Activated CD4-positive, alpha-beta memory T cell treated with anti-CD3 and anti-CD28 coated beads for 36 hours (primary cell): ENCODE results near the gene TRIM25. TPM values are rescaled to one million over a fixed set of nuclear protein-coding genes. Genes with fewer than 3 reads are reported as not detected.
"Not testable (repeated sequence)": the region's sequence is repeated elsewhere in the genome, so short reads cannot be mapped to it uniquely, and the experiment has no call there.

ENCODE experiments used
- CTCF ChIA-PET: fragments of 350-600 bp; sonication (Branson Sonifier 250); formaldehyde crosslinking; loops from one replicate; lab custom pipeline; 2021; ENCODE audit warnings: antibody characterized with exemption, inconsistent platforms; lab: Charles Lee
- POLR2A ChIA-PET: fragments of 350-600 bp; sonication (Branson Sonifier 250); formaldehyde crosslinking; loops from one replicate; lab custom pipeline; 2021; ENCODE audit warnings: antibody characterized with exemption; lab: Charles Lee
- DNase-seq: peaks from one replicate; pipeline ENCODE4 v3.0.0-alpha.2; 2020
- H3K27ac Mint-ChIP-seq: one replicate; pipeline ENCODE4 v1.8.0; 2021; ENCODE audit warnings: mixed read lengths
- H3K27me3 Mint-ChIP-seq: one replicate; pipeline ENCODE4 v1.8.0; 2021; ENCODE audit warnings: mixed read lengths
- H3K36me3 Mint-ChIP-seq: one replicate; pipeline ENCODE4 v1.8.0; 2021; ENCODE audit warnings: mixed read lengths
- H3K4me1 Mint-ChIP-seq: one replicate; pipeline ENCODE4 v1.8.0; 2021; ENCODE audit warnings: low read depth, mixed read lengths
- H3K4me3 Mint-ChIP-seq: one replicate; pipeline ENCODE4 v1.8.0; 2021; ENCODE audit warnings: mild to moderate bottlenecking, mixed read lengths
- H3K9me3 Mint-ChIP-seq: one replicate; pipeline ENCODE4 v1.8.0; 2021; ENCODE audit warnings: mixed read lengths
- intact Hi-C: fragments of 100-400 bp; cut with micrococcal nuclease; formaldehyde crosslinking; loops from one replicate; pipeline ENCODE4 v1.15.1; 2023
- total RNA-seq, 2 experiments: library from RNA; stranded (reverse); gene quantifications; one replicate each; pipeline ENCODE4 v1.2.3, GENCODE V29; 2021

Gene TRIM25, protein sequence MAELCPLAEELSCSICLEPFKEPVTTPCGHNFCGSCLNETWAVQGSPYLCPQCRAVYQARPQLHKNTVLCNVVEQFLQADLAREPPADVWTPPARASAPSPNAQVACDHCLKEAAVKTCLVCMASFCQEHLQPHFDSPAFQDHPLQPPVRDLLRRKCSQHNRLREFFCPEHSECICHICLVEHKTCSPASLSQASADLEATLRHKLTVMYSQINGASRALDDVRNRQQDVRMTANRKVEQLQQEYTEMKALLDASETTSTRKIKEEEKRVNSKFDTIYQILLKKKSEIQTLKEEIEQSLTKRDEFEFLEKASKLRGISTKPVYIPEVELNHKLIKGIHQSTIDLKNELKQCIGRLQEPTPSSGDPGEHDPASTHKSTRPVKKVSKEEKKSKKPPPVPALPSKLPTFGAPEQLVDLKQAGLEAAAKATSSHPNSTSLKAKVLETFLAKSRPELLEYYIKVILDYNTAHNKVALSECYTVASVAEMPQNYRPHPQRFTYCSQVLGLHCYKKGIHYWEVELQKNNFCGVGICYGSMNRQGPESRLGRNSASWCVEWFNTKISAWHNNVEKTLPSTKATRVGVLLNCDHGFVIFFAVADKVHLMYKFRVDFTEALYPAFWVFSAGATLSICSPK
- total RNA-seq: 100 to 1,000 TPM; 106 to 126 TPM

DNA sequence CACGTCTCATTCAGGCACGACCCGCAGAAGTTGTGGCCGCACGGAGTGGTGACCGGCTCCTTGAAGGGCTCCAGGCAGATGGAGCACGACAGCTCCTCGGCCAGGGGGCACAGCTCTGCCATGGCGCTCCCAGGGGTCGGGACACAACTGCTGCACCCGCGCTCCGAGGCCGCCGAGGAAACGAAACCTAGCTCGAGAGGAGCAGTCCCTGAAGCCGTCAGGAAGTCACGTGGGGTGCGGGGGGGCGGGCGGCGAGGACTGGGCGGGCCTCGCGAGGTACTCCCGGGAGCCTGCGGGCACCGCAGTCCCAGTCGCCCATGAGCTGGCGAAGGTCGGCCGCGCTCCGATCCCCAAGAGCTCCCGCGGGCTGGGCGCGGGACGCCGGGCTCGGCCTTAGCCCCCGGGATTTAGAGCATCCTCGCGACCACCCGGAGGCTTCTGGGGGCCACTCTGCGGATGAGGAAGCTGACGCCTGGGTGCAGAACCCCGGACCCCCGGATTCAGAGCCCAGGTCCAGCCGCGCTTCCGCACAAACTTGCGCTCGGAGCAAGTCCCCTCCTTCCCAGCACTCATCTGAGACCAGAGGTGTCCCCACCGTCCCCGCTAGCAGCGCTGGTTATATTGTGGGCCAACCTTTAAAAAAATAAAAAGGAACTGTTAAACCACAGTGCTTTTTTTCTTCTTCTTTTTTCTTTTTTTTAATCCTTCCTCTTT is at the start of gene TRIM25:
TRIM25 (minus strand) TSS at position 183 of the 714 bp plus-strand sequence; CDS start at position 122, 61 bp downstream.
- Mint-ChIP-seq H3K9me3 (peaks cover 12% of the 10 kb centered on the region), H3K27ac (peak within 1 kb of the TSS; percentile 94), H3K27me3 (no peaks in the 10 kb centered on the region), H3K4me1 (peaks cover 55% of the 10 kb centered on the region), H3K36me3 (peaks cover 26% of the 10 kb centered on the region), H3K4me3 (peak within 1 kb of the TSS; percentile 87)
- ChIA-PET POLR2A (interaction anchor here (0.8 to 1.4 kb wide), 13 partner anchors 10 to 134 kb away, joined by 3 to 5 read pairs (median 3); partner anchors contain the start of gene COIL), CTCF (interaction anchor here (1.0 to 1.3 kb wide), 3 partner anchors 78 to 94 kb away, joined by 4 to 6 read pairs (median 4); partner anchors contain the start of genes C17orf67 and DGKE)
- peak; percentile 96 for DNase-seq
- intact Hi-C loops: loop anchor here (1.0 kb wide), 1 partner anchor 81 kb away; the partner anchor contains the start of gene C17orf67

DNA sequence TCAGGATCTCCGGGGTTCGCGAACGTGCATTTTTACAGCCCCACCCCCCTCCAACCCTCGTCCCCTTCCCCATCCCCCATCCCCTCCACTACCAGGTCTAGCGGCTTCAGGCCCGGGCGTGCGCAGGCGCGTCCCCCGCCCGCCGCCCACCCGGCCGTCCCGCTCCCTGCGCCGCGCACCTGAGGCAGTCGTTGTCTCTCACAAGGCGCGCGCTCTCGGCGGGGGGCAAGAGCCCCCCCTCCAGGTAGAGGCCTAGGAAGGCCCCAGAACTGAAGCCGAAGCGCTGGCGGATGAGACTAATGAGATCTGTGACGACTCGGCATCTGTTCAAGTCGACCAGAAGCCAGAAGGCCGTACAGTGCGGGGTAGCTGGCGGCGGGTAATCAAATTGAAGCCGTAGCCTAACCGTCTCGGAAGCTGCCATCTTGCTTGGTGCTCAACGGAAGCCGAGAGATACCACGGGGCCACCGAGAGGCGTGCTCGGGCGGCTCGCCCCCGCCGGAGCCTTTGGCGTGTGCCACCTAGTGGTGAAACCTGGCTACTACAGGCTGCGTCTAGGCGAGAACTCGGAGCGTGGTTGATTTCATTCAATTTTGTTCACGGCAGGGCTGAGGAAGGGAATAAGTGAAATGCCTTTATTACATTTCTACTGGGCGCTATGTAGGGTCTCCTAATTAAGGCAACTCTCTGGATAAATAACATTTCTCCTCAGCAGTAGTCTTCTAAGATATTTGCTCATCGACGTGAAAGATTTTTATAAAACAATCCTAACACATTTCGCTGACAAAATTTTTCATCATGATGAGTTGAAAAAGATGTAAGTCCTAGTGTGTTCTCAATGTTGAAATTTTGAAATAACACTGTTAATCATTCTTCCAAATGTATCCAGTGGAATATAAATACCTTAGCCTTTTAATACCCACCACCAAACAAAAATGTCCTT is 47.0 kb upstream of the TRIM25 start, which contains the start of gene COIL:
COIL (minus strand) TSS at position 455 of the 943 bp plus-strand sequence; CDS start at position 424, 31 bp downstream.
- no peaks in the 10 kb centered on the region for H3K36me3 Mint-ChIP-seq
- peak; percentile 95 for DNase-seq
- H3K9me3 Mint-ChIP-seq: no peaks in the 10 kb centered on the region
- ChIA-PET POLR2A (interaction anchor here (0.7 to 1.2 kb wide), 4 partner anchors 14 to 127 kb away, joined by 3 to 4 read pairs (median 4); partner anchors contain the start of genes C17orf67, DGKE and TRIM25), CTCF (interaction anchor here (0.6 to 1.6 kb wide), 5 partner anchors 12 to 124 kb away, joined by 3 to 4 read pairs (median 3); partner anchors contain the start of gene AKAP1)
- H3K27ac Mint-ChIP-seq: peak within 1 kb of the TSS; percentile 85
- peaks cover 26% of the 10 kb centered on the region for H3K4me1 Mint-ChIP-seq
- peak within 1 kb of the TSS; percentile 80 for H3K4me3 Mint-ChIP-seq
- intact Hi-C loops: loop anchor here (1.0 to 10.0 kb wide), 4 partner anchors 17 to 366 kb away; partner anchors contain the start of genes C17orf67, DGKE, NOG and SCPEP1
- H3K27me3 Mint-ChIP-seq: no peaks in the 10 kb centered on the region

DNA sequence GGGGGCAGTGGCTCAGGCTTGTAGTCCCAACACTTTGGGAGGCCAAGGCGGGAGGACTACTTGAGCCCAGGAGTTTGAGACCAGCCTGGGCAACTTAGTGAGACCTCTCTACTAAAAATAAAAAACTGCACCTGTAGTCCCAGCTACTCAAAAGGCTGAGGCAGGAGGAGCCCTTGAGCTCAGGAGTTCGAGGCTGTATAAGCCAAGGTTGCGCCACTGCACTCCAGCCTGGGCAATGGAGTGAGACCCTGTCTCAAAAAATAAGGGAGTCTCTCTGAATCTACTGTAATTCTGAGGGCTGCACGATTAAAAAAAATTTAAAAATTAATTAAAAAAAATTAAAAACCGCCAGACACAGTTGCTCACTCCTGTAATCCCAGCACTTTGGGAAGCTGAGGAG is 43.1 kb upstream of the TRIM25 start:
- no peaks in the 10 kb centered on the region for H3K36me3 Mint-ChIP-seq
- intact Hi-C loops: no loop called here
- POLR2A ChIA-PET: interaction anchor here (0.7 kb wide), 1 partner anchor 43 kb away, joined by 3 read pairs; the partner anchor contains the start of gene TRIM25
- CTCF ChIA-PET: interaction anchor here (1.4 kb wide), 1 partner anchor 137 kb away, joined by 4 read pairs; no protein-coding TSS in a partner anchor
- H3K27me3 Mint-ChIP-seq: no peaks in the 10 kb centered on the region
- no peak overlapping the region for H3K4me3 Mint-ChIP-seq
- H3K27ac Mint-ChIP-seq: no peak overlapping the region
- H3K4me1 Mint-ChIP-seq: peaks cover 25% of the 10 kb centered on the region
- H3K9me3 Mint-ChIP-seq: no peaks in the 10 kb centered on the region
- no peak for DNase-seq

DNA sequence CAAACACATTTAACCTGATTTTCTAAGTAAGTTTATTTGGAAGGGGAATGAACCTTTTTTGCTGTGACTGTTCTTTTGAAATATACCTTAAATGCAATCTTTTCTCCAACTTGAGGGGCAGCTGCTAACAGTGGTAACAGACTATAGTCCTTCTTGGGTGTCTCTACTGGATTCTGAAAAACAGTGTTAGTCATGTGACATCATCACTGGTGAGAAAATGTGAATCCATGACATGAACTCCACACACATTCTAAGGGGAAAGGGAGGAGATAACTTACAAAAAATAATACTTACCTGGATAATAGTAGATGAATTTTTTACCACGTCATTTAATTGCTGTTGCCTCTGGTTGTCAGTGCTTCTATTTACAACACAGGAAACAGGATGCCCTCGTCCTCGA is 35.7 kb upstream of the TRIM25 start:
- intact Hi-C loops: no loop called here
- no peak overlapping the region for H3K27ac Mint-ChIP-seq
- H3K9me3 Mint-ChIP-seq: no peaks in the 10 kb centered on the region
- no peak overlapping the region for H3K4me3 Mint-ChIP-seq
- H3K27me3 Mint-ChIP-seq: no peaks in the 10 kb centered on the region
- H3K4me1 Mint-ChIP-seq: no peaks in the 10 kb centered on the region
- DNase-seq: no peak
- ChIA-PET POLR2A (no interaction called here), CTCF (no interaction called here)
- H3K36me3 Mint-ChIP-seq: peaks cover 21% of the 10 kb centered on the region

DNA sequence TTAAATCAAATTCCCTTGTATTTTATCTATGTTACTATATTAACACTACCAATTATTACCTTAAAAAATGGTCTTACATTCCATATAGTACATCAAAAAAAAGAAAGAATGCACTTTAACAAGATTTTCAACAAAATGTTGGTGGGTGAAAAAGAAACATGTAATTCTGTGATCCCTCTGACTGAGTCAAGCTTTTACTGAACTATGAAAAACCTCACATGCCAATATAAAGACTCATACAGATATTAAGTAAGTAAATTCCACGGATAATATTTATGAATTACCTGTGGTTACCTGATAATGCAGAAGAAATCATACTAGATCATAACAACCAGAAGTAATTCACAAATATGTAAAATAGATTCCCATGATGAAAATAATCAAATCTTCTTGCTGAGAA is 34.6 kb upstream of the TRIM25 start:
- POLR2A ChIA-PET: no interaction called here
- no peaks in the 10 kb centered on the region for H3K9me3 Mint-ChIP-seq
- no peaks in the 10 kb centered on the region for H3K4me1 Mint-ChIP-seq
- no peak overlapping the region for H3K4me3 Mint-ChIP-seq
- CTCF ChIA-PET: no interaction called here
- H3K36me3 Mint-ChIP-seq: peaks cover 26% of the 10 kb centered on the region
- H3K27me3 Mint-ChIP-seq: no peaks in the 10 kb centered on the region
- intact Hi-C loops: no loop called here
- H3K27ac Mint-ChIP-seq: no peak overlapping the region
- no peak for DNase-seq

DNA sequence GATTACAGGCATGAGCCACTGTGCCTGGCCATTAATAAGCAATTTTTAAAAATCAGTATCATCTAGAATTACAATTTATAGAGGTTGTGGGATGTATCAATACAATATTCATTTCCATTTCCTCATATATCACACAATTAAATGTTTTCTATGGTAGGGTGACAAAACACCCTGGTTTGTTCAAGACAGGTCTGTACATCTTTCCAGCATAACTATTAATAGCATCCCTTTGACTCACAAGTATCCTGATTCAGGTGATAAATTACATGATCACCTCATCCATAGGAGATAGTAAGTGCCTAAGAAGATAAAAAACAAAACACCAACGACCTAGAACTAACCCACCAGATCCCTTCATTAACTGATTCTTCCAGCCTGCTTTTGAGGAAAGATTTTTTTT is 33.9 kb upstream of the TRIM25 start:
- intact Hi-C loops: no loop called here
- no peaks in the 10 kb centered on the region for H3K9me3 Mint-ChIP-seq
- no peaks in the 10 kb centered on the region for H3K4me1 Mint-ChIP-seq
- no peak overlapping the region for H3K4me3 Mint-ChIP-seq
- peaks cover 27% of the 10 kb centered on the region for H3K36me3 Mint-ChIP-seq
- DNase-seq: no peak
- CTCF ChIA-PET: interaction anchor here (0.6 kb wide), 2 partner anchors 12 to 34 kb away, joined by 3 read pairs; no protein-coding TSS in a partner anchor
- H3K27me3 Mint-ChIP-seq: no peaks in the 10 kb centered on the region
- POLR2A ChIA-PET: no interaction called here
- no peak overlapping the region for H3K27ac Mint-ChIP-seq

DNA sequence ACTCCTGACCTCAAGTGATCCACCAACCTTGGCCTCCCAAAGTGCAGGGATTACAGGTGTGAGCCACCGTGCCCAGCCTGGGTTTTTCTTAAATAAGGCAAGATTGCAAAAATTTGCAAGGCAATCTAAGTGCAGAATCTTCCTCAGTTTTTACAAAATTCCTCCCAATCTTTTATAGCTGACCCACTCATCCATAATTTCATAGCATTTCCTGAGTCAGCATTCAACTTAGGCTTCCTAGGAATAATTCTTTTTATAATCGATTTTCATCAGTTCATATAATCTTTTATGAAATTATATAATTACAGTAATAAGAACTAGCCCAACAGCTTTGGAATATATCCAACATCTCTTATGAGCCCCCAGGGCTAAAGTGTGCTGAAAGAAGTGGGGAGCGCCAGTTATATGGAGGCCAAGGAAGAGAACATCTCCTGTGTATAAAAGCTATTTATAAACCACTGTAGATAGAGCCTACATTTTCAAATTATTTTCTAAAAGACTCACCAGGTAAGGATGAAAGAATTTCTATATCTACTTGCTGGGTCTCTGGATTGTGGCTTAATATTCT is 32.2 kb upstream of the TRIM25 start:
- no peaks in the 10 kb centered on the region for H3K9me3 Mint-ChIP-seq
- H3K4me1 Mint-ChIP-seq: no peaks in the 10 kb centered on the region
- ChIA-PET CTCF (no interaction called here), POLR2A (no interaction called here)
- intact Hi-C loops: no loop called here
- DNase-seq: no peak
- no peak overlapping the region for H3K27ac Mint-ChIP-seq
- H3K36me3 Mint-ChIP-seq: peaks cover 33% of the 10 kb centered on the region
- no peaks in the 10 kb centered on the region for H3K27me3 Mint-ChIP-seq
- no peak overlapping the region for H3K4me3 Mint-ChIP-seq

DNA sequence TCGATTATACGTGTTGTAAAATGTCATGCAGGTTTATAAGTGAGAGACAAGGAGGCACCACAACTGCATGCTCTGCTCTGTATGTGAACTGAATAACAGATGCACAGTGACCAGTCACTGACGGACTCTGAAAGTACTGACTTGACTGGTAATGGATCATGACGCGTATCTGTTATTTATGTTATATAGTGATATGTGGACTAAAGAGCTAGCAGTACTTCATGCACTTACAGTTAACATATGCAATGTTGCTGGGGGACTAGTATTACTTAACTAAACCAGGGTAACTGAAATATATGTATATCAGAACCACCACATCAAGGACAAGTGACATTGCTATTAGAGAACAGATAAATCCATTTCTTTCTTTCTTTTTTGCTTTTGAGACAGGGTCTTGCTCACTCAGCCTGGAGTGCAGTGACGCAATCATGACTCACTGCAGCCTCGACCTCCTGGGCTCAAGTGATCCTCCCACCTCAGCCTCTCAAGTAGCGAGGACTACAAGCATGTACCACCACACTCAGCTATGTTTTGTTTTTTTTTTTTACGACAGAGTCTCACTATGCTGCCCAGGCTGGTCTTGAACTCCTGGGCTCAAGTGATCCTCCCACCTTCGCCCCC is 29.8 kb upstream of the TRIM25 start:
- DNase-seq: no peak
- intact Hi-C loops: no loop called here
- POLR2A ChIA-PET: no interaction called here
- peaks cover 1% of the 10 kb centered on the region for H3K4me1 Mint-ChIP-seq
- no peaks in the 10 kb centered on the region for H3K9me3 Mint-ChIP-seq
- no peak overlapping the region for H3K27ac Mint-ChIP-seq
- no peaks in the 10 kb centered on the region for H3K27me3 Mint-ChIP-seq
- H3K36me3 Mint-ChIP-seq: peaks cover 33% of the 10 kb centered on the region
- CTCF ChIA-PET: interaction anchor here (5.7 kb wide), 1 partner anchor 125 kb away, joined by 85 read pairs; no protein-coding TSS in a partner anchor
- no peak overlapping the region for H3K4me3 Mint-ChIP-seq

DNA sequence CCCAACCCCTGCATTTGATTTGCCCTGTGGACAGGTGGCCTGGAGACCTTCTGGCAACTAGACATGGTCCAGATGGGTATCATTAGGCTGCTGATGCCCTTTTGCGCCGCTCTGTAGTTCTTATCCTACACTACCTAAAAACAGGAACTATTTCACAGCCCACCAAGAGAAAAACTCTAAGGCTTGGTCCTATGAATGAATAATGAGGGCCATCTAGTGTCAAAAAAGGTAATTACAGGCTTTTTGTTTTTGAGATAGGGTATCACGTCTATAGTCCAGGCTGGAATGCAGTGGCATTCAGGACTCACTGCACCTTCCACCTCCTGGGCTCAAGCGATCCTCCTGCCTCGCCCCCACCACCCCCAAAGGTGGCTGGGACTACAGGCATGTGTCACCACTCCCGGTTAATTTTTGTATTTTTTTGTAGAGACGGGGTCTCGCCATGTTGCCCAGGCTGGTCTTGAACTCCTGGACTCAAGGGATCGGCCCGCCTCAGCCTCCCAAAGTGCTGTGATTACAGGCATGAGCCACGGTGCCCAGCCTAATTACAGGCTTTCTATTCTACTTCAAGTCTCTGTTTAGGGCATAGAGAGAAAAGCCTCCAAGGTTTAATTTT is 26.1 kb upstream of the TRIM25 start:
- H3K27ac Mint-ChIP-seq: no peak overlapping the region
- H3K4me1 Mint-ChIP-seq: peaks cover 13% of the 10 kb centered on the region
- ChIA-PET CTCF (interaction anchor here (0.5 to 5.7 kb wide), 22 partner anchors 11 to 440 kb away, joined by 3 to 85 read pairs (median 4); partner anchors contain the start of gene SCPEP1), POLR2A (interaction anchor here (0.8 to 0.9 kb wide), 2 partner anchors 26 to 46 kb away, joined by 3 to 4 read pairs; partner anchors contain the start of gene TRIM25)
- peaks cover 45% of the 10 kb centered on the region for H3K36me3 Mint-ChIP-seq
- intact Hi-C loops: loop anchor here (1.0 kb wide), 2 partner anchors 49 to 121 kb away; no protein-coding TSS in a partner anchor
- H3K4me3 Mint-ChIP-seq: no peak overlapping the region
- H3K27me3 Mint-ChIP-seq: no peaks in the 10 kb centered on the region
- DNase-seq: no peak
- no peaks in the 10 kb centered on the region for H3K9me3 Mint-ChIP-seq

DNA sequence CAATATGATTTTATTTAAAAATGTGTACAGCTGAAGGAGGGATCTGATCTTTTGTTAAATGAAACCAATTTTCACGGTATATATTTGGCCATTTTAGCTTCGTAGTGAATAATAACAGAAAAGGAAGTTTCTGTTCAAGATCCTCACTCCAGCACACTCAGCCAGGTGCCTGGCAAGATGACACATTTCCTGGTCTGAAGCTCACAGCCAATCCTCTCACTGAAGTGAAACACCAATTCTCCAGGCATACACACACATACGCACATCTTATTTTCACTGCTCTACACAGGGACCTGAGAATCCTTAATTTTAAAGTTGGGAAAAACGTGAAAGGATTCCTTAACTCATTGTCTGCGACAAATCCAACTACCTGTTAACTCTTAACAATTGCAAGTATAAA is 24.4 kb upstream of the TRIM25 start:
- peaks cover 13% of the 10 kb centered on the region for H3K4me1 Mint-ChIP-seq
- H3K36me3 Mint-ChIP-seq: peaks cover 49% of the 10 kb centered on the region
- DNase-seq, H3K27me3 Mint-ChIP-seq, H3K9me3 Mint-ChIP-seq, H3K27ac Mint-ChIP-seq, intact Hi-C loops, POLR2A ChIA-PET, H3K4me3 Mint-ChIP-seq: not testable (repeated sequence)
- CTCF ChIA-PET: interaction anchor here (0.9 kb wide), 1 partner anchor 118 kb away, joined by 4 read pairs; no protein-coding TSS in a partner anchor
